ENCODE measurements around the gene NECTIN3. TPM values are rescaled to one million over a fixed set of nuclear protein-coding genes. Genes with fewer than 3 reads are reported as not detected.
A peak's percentile ranks its signal among the peaks of the same experiment; 100 is the strongest.

The NECTIN3 gene
- total RNA-seq, 6 donors from 2014 or later = 6.3 to 31.6 (median 22.1) TPM

DNA sequence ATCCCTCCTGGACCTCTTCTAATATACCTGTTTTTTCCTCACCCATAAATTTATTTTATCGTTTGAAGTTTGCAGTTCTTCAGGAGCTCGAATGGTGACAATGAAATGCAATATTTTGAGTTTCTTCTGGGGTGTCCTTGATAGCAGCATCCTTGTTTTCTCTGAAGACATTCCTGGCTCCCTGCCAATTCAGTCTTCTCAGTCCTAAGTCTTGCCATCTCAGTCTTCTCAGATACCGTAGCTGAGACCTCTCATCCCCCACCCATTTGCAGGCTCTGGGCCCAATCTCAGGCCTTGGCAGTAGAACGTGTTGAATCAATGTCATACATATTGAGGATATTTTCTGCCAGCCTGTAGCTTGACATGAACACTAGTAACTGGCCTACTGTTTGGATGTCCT is 140.9 kb downstream of the NECTIN3 start:
- no peaks in the 10 kb centered on the region for H3K4me1 ChIP-seq
- no peak for DNase-seq
- no peaks in the 10 kb centered on the region for H3K9me3 ChIP-seq
- H3K27me3 ChIP-seq = no peaks in the 10 kb centered on the region
- no peak overlapping the region for H3K27ac ChIP-seq
- no peak overlapping the region for H3K4me3 ChIP-seq
- TF ChIP-seq POLR2AphosphoS5 (IDR thresholded peaks at IDR 0.05) (no peak), POLR2A (IDR thresholded peaks at IDR 0.05) (no peak), EP300 (IDR thresholded peaks at IDR 0.05) (no peak)
- TF ChIP-seq, protein P1, sequence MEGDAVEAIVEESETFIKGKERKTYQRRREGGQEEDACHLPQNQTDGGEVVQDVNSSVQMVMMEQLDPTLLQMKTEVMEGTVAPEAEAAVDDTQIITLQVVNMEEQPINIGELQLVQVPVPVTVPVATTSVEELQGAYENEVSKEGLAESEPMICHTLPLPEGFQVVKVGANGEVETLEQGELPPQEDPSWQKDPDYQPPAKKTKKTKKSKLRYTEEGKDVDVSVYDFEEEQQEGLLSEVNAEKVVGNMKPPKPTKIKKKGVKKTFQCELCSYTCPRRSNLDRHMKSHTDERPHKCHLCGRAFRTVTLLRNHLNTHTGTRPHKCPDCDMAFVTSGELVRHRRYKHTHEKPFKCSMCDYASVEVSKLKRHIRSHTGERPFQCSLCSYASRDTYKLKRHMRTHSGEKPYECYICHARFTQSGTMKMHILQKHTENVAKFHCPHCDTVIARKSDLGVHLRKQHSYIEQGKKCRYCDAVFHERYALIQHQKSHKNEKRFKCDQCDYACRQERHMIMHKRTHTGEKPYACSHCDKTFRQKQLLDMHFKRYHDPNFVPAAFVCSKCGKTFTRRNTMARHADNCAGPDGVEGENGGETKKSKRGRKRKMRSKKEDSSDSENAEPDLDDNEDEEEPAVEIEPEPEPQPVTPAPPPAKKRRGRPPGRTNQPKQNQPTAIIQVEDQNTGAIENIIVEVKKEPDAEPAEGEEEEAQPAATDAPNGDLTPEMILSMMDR (IDR thresholded peaks at IDR 0.05) = no peak
- 93 to 97% methylated on average over 4 of the region's 4 CpGs for WGBS, 2 donors
- no peak for ATAC-seq (ENCODE audit: low FRiP score in 2 of 2)
- no peaks in the 10 kb centered on the region for H3K36me3 ChIP-seq

DNA sequence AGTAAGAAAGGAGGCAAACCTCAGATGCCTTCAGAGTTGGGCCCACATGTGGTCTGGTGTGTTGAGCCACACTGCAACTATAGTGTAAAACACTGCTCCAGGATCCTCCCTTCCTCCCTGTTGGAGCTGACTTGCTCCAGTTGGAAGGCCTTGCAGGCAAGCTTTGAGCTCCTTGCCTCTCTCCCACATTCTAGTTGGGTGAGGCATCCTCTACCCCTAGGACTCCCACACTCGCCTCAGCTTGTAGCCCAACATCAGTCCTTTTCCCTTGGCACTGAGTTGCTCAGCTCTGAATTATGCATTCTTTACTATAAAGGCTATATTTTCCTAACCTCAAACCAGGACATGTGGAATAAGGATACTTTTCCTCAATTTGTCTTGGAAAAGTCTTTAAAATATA is 143.9 kb downstream of the NECTIN3 start:
- Histone ChIP-seq H3K4me3 (no peak overlapping the region), H3K27ac (no peak overlapping the region), H3K9me3 (no peaks in the 10 kb centered on the region), H3K4me1 (no peaks in the 10 kb centered on the region), H3K36me3 (no peaks in the 10 kb centered on the region), H3K27me3 (no peaks in the 10 kb centered on the region)
- DNase-seq = no peak
- no peak for ATAC-seq (ENCODE audit: low FRiP score in 2 of 2)
- WGBS, 2 donors = 86 to 96% methylated on average over 1 of the region's 1 CpG
- TF ChIP-seq EP300 (IDR thresholded peaks at IDR 0.05) (no peak), POLR2AphosphoS5 (IDR thresholded peaks at IDR 0.05) (no peak), POLR2A (IDR thresholded peaks at IDR 0.05) (no peak)
- TF ChIP-seq, protein P1 (IDR thresholded peaks at IDR 0.05) = no peak

DNA sequence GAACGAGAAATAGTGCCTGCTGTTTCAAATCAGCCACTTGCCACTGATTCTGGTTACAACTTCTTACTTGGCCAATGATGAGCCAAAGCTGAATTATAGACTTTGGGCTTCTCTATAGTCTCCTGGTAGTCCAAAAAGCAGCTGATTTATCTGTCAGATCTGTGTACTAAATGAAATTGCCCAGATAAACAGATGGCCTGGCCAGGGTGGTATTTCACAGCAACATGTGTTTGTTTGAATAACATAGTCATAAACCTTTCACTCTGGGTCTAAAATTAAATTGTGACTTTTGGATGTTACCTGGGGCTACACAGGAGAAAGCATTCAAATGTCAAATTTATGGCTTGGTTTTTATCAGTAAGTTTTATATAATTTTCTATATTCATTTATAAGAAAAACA is 147.0 kb downstream of the NECTIN3 start:
- no peaks in the 10 kb centered on the region for H3K27me3 ChIP-seq
- no peaks in the 10 kb centered on the region for H3K9me3 ChIP-seq
- 82 to 95% methylated on average over 1 of the region's 1 CpG for WGBS, 2 donors
- no peak for DNase-seq
- no peaks in the 10 kb centered on the region for H3K4me1 ChIP-seq
- H3K36me3 ChIP-seq = no peaks in the 10 kb centered on the region
- no peak for ATAC-seq (ENCODE audit: low FRiP score in 2 of 2)
- H3K4me3 ChIP-seq = no peak overlapping the region
- TF ChIP-seq POLR2A (IDR thresholded peaks at IDR 0.05) (no peak), POLR2AphosphoS5 (IDR thresholded peaks at IDR 0.05) (no peak), EP300 (IDR thresholded peaks at IDR 0.05) (no peak)
- TF ChIP-seq, protein P1 (IDR thresholded peaks at IDR 0.05) = no peak
- H3K27ac ChIP-seq = no peak overlapping the region

DNA sequence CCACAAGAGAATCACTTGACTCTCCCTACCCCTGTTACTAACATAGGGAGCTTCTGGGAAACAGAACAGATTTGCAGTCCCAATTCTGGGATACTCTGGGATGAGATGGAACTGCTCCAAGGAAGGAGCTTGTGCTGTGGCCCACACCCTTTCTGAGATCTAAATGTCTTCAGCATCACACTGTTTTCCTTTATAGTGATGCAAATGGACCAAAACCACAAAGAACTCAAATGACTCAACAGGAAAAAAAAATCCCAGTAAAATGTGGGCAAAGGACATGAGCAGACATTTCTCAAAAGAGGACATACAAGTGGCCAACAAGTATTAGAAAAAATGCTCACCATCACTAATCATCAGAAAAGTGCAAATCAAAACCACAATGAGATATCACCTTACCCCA is 155.6 kb downstream of the NECTIN3 start:
- Histone ChIP-seq H3K36me3 (no peaks in the 10 kb centered on the region), H3K27ac (no peak overlapping the region), H3K27me3 (no peaks in the 10 kb centered on the region), H3K4me3 (no peak overlapping the region), H3K4me1 (no peaks in the 10 kb centered on the region), H3K9me3 (no peaks in the 10 kb centered on the region)
- no peak for ATAC-seq (ENCODE audit: low FRiP score in 2 of 2)
- TF ChIP-seq, protein P1 (IDR thresholded peaks at IDR 0.05) = no peak
- TF ChIP-seq POLR2A (IDR thresholded peaks at IDR 0.05) (no peak), EP300 (IDR thresholded peaks at IDR 0.05) (no peak), POLR2AphosphoS5 (IDR thresholded peaks at IDR 0.05) (no peak)
- no peak for DNase-seq

DNA sequence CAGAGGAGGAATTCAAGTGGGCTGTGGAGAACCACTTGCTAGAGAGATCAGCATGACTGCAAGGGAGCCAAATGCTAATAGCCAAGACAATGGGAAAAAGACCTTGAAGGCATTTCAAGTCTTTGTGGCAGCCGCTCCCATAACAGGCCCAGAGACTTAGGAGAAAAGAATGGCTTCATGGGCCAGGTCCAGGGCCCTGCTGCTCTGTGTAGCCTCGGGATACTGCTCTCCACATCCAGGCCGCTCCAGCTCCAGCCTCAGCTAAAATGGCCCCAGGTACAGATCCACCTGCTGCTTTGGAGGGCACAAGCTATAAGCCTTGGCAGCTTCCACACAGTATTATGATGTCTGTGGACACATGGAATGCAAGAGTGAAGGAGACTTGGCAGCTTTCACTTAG is 157.7 kb downstream of the NECTIN3 start:
- no peak for TF ChIP-seq POLR2A (IDR thresholded peaks at IDR 0.05)
- TF ChIP-seq EP300 (IDR thresholded peaks at IDR 0.05) = no peak
- Histone ChIP-seq H3K4me1 (no peaks in the 10 kb centered on the region), H3K27ac (no peak overlapping the region), H3K27me3 (no peaks in the 10 kb centered on the region), H3K4me3 (no peak overlapping the region), H3K36me3 (no peaks in the 10 kb centered on the region), H3K9me3 (no peaks in the 10 kb centered on the region)
- 91 to 94% methylated on average over 3 of the region's 3 CpGs for WGBS, 2 donors
- DNase-seq = no peak
- peak in 1 of 2 donors; percentile 65 for ATAC-seq (ENCODE audit: low FRiP score in 2 of 2)

Data from upper lobe of left lung (tissue), 6 donors.